ENCODE data around the gene FIP1L1.

Gene FIP1L1

DNA sequence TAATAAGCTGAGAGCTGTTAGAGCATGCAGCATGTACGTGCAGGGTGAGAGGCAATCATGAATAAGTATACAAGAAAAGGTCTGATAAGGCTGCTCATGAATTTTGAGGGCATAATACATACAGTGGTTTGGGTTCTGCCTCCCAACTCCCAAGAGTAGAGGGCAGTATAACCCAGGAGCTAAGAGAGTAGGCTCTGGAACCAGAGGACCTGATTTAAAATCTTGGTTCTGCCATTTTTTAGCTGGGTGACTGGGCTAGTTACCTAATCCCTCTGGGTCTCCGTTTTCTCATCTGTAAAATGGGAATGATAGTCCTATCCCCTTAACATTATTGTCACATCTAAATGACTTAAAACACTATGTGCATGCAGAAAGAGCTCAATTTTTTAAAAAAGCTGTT lies 128.5 kb downstream of the FIP1L1 start:
- H3K4me3 ChIP-seq (ENCODE audit: low read depth, low read length), result no peak overlapping the region
- in situ Hi-C loops (cut with HindIII; ENCODE audit: low sequenced_read_pairs), result no loop called here
- no peak for DNase-seq (ENCODE audit: low read depth, low spot score)
- peak; percentile 43 for TF ChIP-seq CTCF (IDR thresholded peaks at IDR 0.05; ENCODE audit: low read depth, low read length)

- in situ Hi-C loops (cut with HindIII; ENCODE audit: low sequenced_read_pairs), result no loop called here
- no peak for DNase-seq (ENCODE audit: low read depth, low spot score)
- no peak for TF ChIP-seq CTCF (IDR thresholded peaks at IDR 0.05; ENCODE audit: low read depth, low read length)
- no peak overlapping the region for H3K4me3 ChIP-seq (ENCODE audit: low read depth, low read length)
These were observed 129.6 kb downstream of the FIP1L1 start for GRCh38 chr4:53507058-53507457.

- H3K4me3 ChIP-seq (ENCODE audit: low read depth, low read length), result no peak overlapping the region
- in situ Hi-C loops (cut with HindIII; ENCODE audit: low sequenced_read_pairs), result no loop called here
- no peak for TF ChIP-seq CTCF (IDR thresholded peaks at IDR 0.05; ENCODE audit: low read depth, low read length)
- peak; percentile 95 for DNase-seq (ENCODE audit: low read depth, low spot score)
These were observed 130.3 kb downstream of the FIP1L1 start for GRCh38 chr4:53507671-53508286.

DNA sequence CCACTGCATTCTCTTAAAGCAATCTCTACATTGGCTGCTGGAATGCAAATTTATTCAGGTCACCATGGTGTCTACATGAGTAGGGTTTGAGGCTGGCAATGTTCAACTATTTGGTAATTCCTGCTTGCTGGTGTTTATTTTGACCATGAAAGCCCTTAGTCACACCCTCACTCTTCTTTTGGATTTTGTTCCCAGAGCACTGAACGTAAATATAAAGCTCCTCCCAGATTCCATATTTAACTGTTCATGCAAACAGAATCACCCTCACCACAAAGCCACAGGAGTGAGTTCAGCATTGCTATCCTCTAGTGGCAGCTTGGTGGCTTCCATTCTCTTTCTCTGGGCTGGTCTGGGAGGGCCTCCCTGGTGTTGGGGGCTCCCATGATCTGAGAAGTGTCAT lies 131.0 kb downstream of the FIP1L1 start:
- no peak for TF ChIP-seq CTCF (IDR thresholded peaks at IDR 0.05; ENCODE audit: low read depth, low read length)
- H3K4me3 ChIP-seq (ENCODE audit: low read depth, low read length), result no peak overlapping the region
- peak; percentile 82 for DNase-seq (ENCODE audit: low read depth, low spot score)
- in situ Hi-C loops (cut with HindIII; ENCODE audit: low sequenced_read_pairs), result no loop called here

DNA sequence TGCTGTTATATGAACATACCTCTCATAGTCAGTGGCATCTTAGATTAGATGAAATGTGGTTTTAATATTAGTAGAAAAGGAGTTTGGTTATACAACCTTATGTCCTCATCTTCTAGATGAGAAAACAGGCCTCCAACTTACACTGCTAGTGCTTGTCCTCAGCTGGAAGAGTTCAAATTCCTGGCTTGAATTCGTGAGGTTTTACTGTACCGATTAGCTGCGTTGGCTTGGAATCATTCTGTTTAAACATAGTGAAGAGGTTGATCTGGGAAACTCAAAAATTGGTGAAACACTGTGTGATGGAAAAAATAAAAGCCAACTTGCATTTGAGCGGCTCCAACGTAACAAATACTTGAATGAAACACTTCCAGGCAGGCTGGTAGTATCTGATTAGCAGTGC lies 132.9 kb downstream of the FIP1L1 start:
- in situ Hi-C loops (cut with HindIII; ENCODE audit: low sequenced_read_pairs), result no loop called here
- no peak for TF ChIP-seq CTCF (IDR thresholded peaks at IDR 0.05; ENCODE audit: low read depth, low read length)
- no peak for DNase-seq (ENCODE audit: low read depth, low spot score)
- no peak overlapping the region for H3K4me3 ChIP-seq (ENCODE audit: low read depth, low read length)

All from astrocyte of the spinal cord (primary cell).